Measurements from ENCODE around the gene B3GNT8. TPM values are rescaled to one million over a fixed set of nuclear protein-coding genes. Genes with fewer than 3 reads are reported as not detected.

The B3GNT8 gene
- total RNA-seq, 1 donor from 2014 or later: not detected

DNA sequence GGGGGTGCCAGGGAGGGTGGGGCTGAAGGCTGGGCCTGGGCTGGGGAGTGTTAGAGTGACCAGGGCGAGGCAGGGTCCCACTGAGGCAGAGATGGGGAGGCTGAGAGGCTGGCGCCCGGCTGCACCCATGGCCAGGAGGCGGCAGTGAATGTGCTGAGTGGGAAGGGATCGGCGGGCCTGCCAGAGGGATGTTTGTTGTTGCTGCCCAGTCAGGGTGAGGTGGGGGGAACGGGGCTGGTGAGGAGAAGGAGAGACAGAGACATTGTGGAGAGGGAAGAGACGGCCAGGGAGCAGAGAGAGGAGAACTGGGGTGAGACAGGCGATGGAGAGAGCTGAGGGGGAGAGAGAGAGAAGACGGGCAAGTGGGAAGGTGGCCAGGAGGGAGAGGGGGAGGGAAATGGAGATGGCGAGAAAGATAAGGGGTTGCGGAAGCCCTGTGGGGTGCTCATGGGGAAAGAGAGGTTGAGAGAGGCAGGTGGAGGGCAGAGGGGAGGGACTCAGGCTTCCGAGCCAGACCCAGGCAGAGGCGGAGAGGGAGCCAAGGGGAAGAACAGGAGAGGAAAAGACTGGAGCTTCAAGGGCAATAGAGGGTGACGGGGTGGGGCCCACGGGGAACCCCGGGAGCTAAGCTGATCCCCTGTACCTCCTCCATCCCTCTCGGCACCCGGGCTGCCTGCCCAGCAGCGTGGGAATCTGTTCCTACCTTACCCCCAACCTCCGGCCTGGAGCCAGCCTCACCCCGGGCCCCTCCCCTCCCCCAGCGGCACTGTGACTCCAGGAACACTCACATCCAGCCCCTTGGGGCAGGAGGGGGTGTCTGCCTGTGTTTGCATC is 690 bp upstream of the B3GNT8 start:
- no peaks in the 10 kb centered on the region for H3K9me3 Mint-ChIP-seq
- peak overlapping the region; percentile 68 for H2AFZ ChIP-seq (replicated peaks)
- DNase-seq (ENCODE audit: low spot score): peak; percentile 21

GRCh38 chr19:41426116-41426841 is 895 bp downstream of the B3GNT8 start:
- Histone ChIP-seq H3K9ac (peak overlapping the region; percentile 81), H2AFZ (replicated peaks) (no peak overlapping the region), H3K79me2 (ENCODE audit: low read depth) (no peaks in the 10 kb centered on the region), H4K20me1 (ENCODE audit: low read depth) (no peaks in the 10 kb centered on the region), H3K9me3 (ENCODE audit: low read depth) (no peaks in the 10 kb centered on the region), H3K27me3 (no peaks in the 10 kb centered on the region), H3K4me2 (peak overlapping the region; percentile 81), H3K4me3 (no peak overlapping the region), H3K36me3 (no peaks in the 10 kb centered on the region), H3K27ac (no peak overlapping the region), H3K4me1 (peaks cover 10% of the 10 kb centered on the region), H3F3A (ENCODE audit: low read depth) (peaks cover 4% of the 10 kb centered on the region)
- DNase-seq (ENCODE audit: low spot score): no peak
- H3K4me1 Mint-ChIP-seq: peaks cover 15% of the 10 kb centered on the region
- TF ChIP-seq EZH2phosphoT487 (IDR thresholded peaks at IDR 0.05) (no peak), EZH2 (IDR thresholded peaks at IDR 0.05) (no peak), CTCF (IDR thresholded peaks at IDR 0.05) (no peak)
- H3K27ac Mint-ChIP-seq: peak overlapping the region; percentile 17
- peak overlapping the region; percentile 81 for H3K4me3 Mint-ChIP-seq
- H3K9me3 Mint-ChIP-seq: no peaks in the 10 kb centered on the region
- peaks cover 5% of the 10 kb centered on the region for H3K36me3 Mint-ChIP-seq
- H3K27me3 Mint-ChIP-seq (ENCODE audit: insufficient read depth, low read depth): peaks cover 2% of the 10 kb centered on the region

More for the DNA sequence above, 690 bp upstream of the B3GNT8 start:
- Histone ChIP-seq H3K9ac (no peak overlapping the region), H3K4me2 (peak overlapping the region; percentile 81), H4K20me1 (ENCODE audit: low read depth) (no peaks in the 10 kb centered on the region), H3F3A (ENCODE audit: low read depth) (peaks cover 8% of the 10 kb centered on the region), H3K9me3 (ENCODE audit: low read depth) (no peaks in the 10 kb centered on the region), H3K79me2 (ENCODE audit: low read depth) (no peaks in the 10 kb centered on the region), H3K27me3 (no peaks in the 10 kb centered on the region), H3K4me1 (peaks cover 10% of the 10 kb centered on the region), H3K36me3 (no peaks in the 10 kb centered on the region), H3K27ac (peak overlapping the region; percentile 40), H3K4me3 (peak overlapping the region; percentile 56)
- Mint-ChIP-seq H3K4me1 (peaks cover 15% of the 10 kb centered on the region), H3K36me3 (peaks cover 10% of the 10 kb centered on the region), H3K4me3 (peak overlapping the region; percentile 71), H3K27me3 (ENCODE audit: insufficient read depth, low read depth) (peaks cover 8% of the 10 kb centered on the region), H3K27ac (peak overlapping the region; percentile 72)
- TF ChIP-seq EZH2 (IDR thresholded peaks at IDR 0.05) (no peak), EZH2phosphoT487 (IDR thresholded peaks at IDR 0.05) (no peak), CTCF (IDR thresholded peaks at IDR 0.05) (no peak)

- H3K79me2 ChIP-seq (ENCODE audit: low read depth): no peaks in the 10 kb centered on the region
- no peak overlapping the region for H3K9ac ChIP-seq
- no peaks in the 10 kb centered on the region for H3K27me3 ChIP-seq
- H3K9me3 ChIP-seq (ENCODE audit: low read depth): no peaks in the 10 kb centered on the region
- DNase-seq (ENCODE audit: low spot score): no peak
- Mint-ChIP-seq H3K4me3 (peak overlapping the region; percentile 60), H3K27me3 (ENCODE audit: insufficient read depth, low read depth) (no peaks in the 10 kb centered on the region), H3K27ac (no peak overlapping the region), H3K36me3 (peaks cover 3% of the 10 kb centered on the region), H3K9me3 (no peaks in the 10 kb centered on the region), H3K4me1 (peaks cover 15% of the 10 kb centered on the region)
- H4K20me1 ChIP-seq (ENCODE audit: low read depth): no peaks in the 10 kb centered on the region
- no peak overlapping the region for H3K27ac ChIP-seq
- H2AFZ ChIP-seq (replicated peaks): no peak overlapping the region
- TF ChIP-seq EZH2 (IDR thresholded peaks at IDR 0.05): no peak
- TF ChIP-seq CTCF (IDR thresholded peaks at IDR 0.05): no peak
- no peak for TF ChIP-seq EZH2phosphoT487 (IDR thresholded peaks at IDR 0.05)
- peaks cover 10% of the 10 kb centered on the region for H3K4me1 ChIP-seq
- peaks cover 4% of the 10 kb centered on the region for H3F3A ChIP-seq (ENCODE audit: low read depth)
- H3K36me3 ChIP-seq: no peaks in the 10 kb centered on the region
- no peak overlapping the region for H3K4me3 ChIP-seq
- no peak overlapping the region for H3K4me2 ChIP-seq
These were observed 1.7 kb downstream of the B3GNT8 start for GRCh38 chr19:41425174-41426115.

All from neural progenitor cell (in vitro differentiated cells).